Keratinocyte (primary cell): ENCODE data around the gene OR4D5. TPM values are rescaled to one million over a fixed set of nuclear protein-coding genes. Genes with fewer than 3 reads are reported as not detected.

Experiments
- DNase-seq: peaks from one replicate; pipeline ENCODE4 v3.0.0-alpha.2; 2011; ENCODE audit warnings: low read depth, missing footprints, low spot score
- FAIRE-seq: peaks from 2 replicates; lab custom pipeline; 2011; peaks lifted over from hg19 to GRCh38; lab: Jason Lieb, UNC
- H2AFZ ChIP-seq: 2 replicates; pipeline ENCODE4 v1.6.0; 2012; ENCODE audit warnings: low read length, control low read depth, inconsistent platforms; ENCODE audit not compliant: control insufficient read depth
- H3K27ac ChIP-seq: 2 replicates; pipeline ENCODE4 v1.5.1; 2011; ENCODE audit warnings: low read length; ENCODE audit not compliant: control insufficient read depth, insufficient read depth
- H3K27me3 ChIP-seq: 3 replicates; pipeline ENCODE4 v1.6.0; 2011; ENCODE audit warnings: low read length; ENCODE audit not compliant: control insufficient read depth, insufficient read depth; ENCODE audit errors: extremely low read depth
- H3K36me3 ChIP-seq, 2 experiments: 2 replicates in 1 of 2; 3 replicates in 1 of 2; pipeline ENCODE4 v1.5.1; 2011; ENCODE audit warnings: low read length in 2 of 2, mild to moderate bottlenecking in 1 of 2; ENCODE audit not compliant: control insufficient read depth in 2 of 2, insufficient read depth in 2 of 2; ENCODE audit errors: extremely low read depth in 1 of 2
- H3K4me1 ChIP-seq: 3 replicates; pipeline ENCODE4 v1.5.1; 2011; ENCODE audit warnings: low read length; ENCODE audit not compliant: control insufficient read depth, insufficient read depth; ENCODE audit errors: extremely low read depth
- H3K4me2 ChIP-seq: 3 replicates; pipeline ENCODE4 v1.6.0; 2011; ENCODE audit warnings: low read depth, low read length; ENCODE audit not compliant: control insufficient read depth, insufficient read depth; ENCODE audit errors: extremely low read depth
- H3K4me3 ChIP-seq, 3 experiments: fragments of 200-600 bp in 1 of 3; sonication (generic) in 1 of 3; 2 replicates in 2 of 3; 3 replicates in 1 of 3; pipeline ENCODE4 v1.5.1; 2011 to 2016; ENCODE audit warnings: low read length in 3 of 3, mild to moderate bottlenecking in 3 of 3, control low read depth in 2 of 3, inconsistent platforms in 1 of 3, low read depth in 1 of 3, mixed read lengths in 1 of 3, mixed run types in 1 of 3, moderate library complexity in 1 of 3; ENCODE audit not compliant: control insufficient read depth in 2 of 3, insufficient read depth in 2 of 3; ENCODE audit errors: extremely low read depth in 1 of 3
- H3K79me2 ChIP-seq: 2 replicates; pipeline ENCODE4 v1.6.0; 2012; ENCODE audit warnings: low read length; ENCODE audit not compliant: control insufficient read depth, insufficient read depth
- H3K9ac ChIP-seq: 3 replicates; pipeline ENCODE4 v1.6.0; 2011; ENCODE audit warnings: low read length; ENCODE audit not compliant: control insufficient read depth, insufficient read depth; ENCODE audit errors: extremely low read depth
- H3K9me1 ChIP-seq: 3 replicates; pipeline ENCODE4 v1.6.0; 2011; ENCODE audit warnings: low read length; ENCODE audit not compliant: control insufficient read depth, insufficient read depth; ENCODE audit errors: extremely low read depth
- H3K9me3 ChIP-seq: 2 replicates; pipeline ENCODE4 v1.5.1; 2012; ENCODE audit warnings: low read depth, low read length; ENCODE audit not compliant: control insufficient read depth
- H4K20me1 ChIP-seq: 3 replicates; pipeline ENCODE4 v1.6.0; 2011; ENCODE audit warnings: low read length; ENCODE audit not compliant: control insufficient read depth, insufficient read depth; ENCODE audit errors: extremely low read depth
- CTCF ChIP-seq, 3 experiments: IDR thresholded peaks in 1 of 3; conservative IDR thresholded peaks in 1 of 3; optimal IDR thresholded peaks in 1 of 3; 2 replicates in 2 of 3; 3 replicates in 1 of 3; pipeline versions ENCODE3 to v1.5.1; 2011; ENCODE audit warnings: low read length in 3 of 3, mild to moderate bottlenecking in 3 of 3, moderate library complexity in 2 of 3, control low read depth in 1 of 3, inconsistent platforms in 1 of 3; ENCODE audit not compliant: insufficient read depth in 2 of 3; ENCODE audit errors: extremely low read depth in 1 of 3
- EZH2 ChIP-seq: IDR thresholded peaks from one replicate; pipeline ENCODE4 v1.6.1; 2012; ENCODE audit warnings: inconsistent platforms, mild to moderate bottlenecking, low read length, moderate library complexity
- dilution Hi-C: fragments of 300-500 bp; cut with MboI; formaldehyde crosslinking; loops from one replicate; pipeline ENCODE4 v1.7.0; 2020; ENCODE audit warnings: low sequenced_read_pairs; ENCODE audit not compliant: extremely low pct_ligation_motif_present
- polyA plus RNA-seq, 5 experiments: library from polyadenylated mRNA; depleted of rRNA in 3 of 5; stranded (reverse) in 3 of 5; stranded (forward) in 1 of 5; unstranded in 1 of 5; fragments of >200 nt; gene quantifications; 1 replicate in 1 of 5; 2 replicates in 3 of 5; 3 replicates in 1 of 5; pipeline versions ENCODE4 v1.2.1 to v1.2.3, GENCODE V29; 2011 to 2012; ENCODE audit warnings: missing spikeins in 2 of 5, low read depth in 1 of 5, low replicate concordance in 1 of 5

The OR4D5 gene
- polyA plus RNA-seq, 1 donor (not counting 4 experiments of a cell fraction or from before 2014, with no cell fraction given): not detected

GRCh38 chr11:123905826-123906225 lies 33.6 kb upstream of the OR4D5 start:
- Histone ChIP-seq H3K9ac (no peak overlapping the region), H3K4me3 (no peak overlapping the region), H3K4me1 (no peaks in the 10 kb centered on the region), H3K4me2 (no peak overlapping the region), H4K20me1 (no peaks in the 10 kb centered on the region), H3K9me3 (no peaks in the 10 kb centered on the region), H3K79me2 (no peaks in the 10 kb centered on the region), H3K27ac (no peak overlapping the region), H2AFZ (no peak overlapping the region), H3K36me3 (no peaks in the 10 kb centered on the region), H3K9me1 (no peaks in the 10 kb centered on the region), H3K27me3 (no peaks in the 10 kb centered on the region)
- dilution Hi-C loops: no loop called here
- TF ChIP-seq EZH2 (no peak), CTCF (optimal IDR thresholded peaks at IDR 0.05 in 1 of 3, IDR thresholded peaks at IDR 0.05 in 1 of 3, conservative IDR thresholded peaks at IDR 0.05 in 1 of 3; ENCODE audit: extremely low read depth in 1 of 3, insufficient read depth in 2 of 3, low read length in 3 of 3) (no peak)
- FAIRE-seq (no peak), DNase-seq (no peak)

- Histone ChIP-seq H3K9me1 (no peaks in the 10 kb centered on the region), H4K20me1 (no peaks in the 10 kb centered on the region), H2AFZ (no peak overlapping the region), H3K4me2 (no peak overlapping the region), H3K36me3 (no peaks in the 10 kb centered on the region), H3K79me2 (no peaks in the 10 kb centered on the region), H3K9ac (no peak overlapping the region), H3K9me3 (no peaks in the 10 kb centered on the region), H3K4me3 (no peak overlapping the region), H3K4me1 (no peaks in the 10 kb centered on the region), H3K27me3 (no peaks in the 10 kb centered on the region), H3K27ac (no peak overlapping the region)
- FAIRE-seq (no peak), DNase-seq (no peak)
- TF ChIP-seq CTCF (optimal IDR thresholded peaks at IDR 0.05 in 1 of 3, IDR thresholded peaks at IDR 0.05 in 1 of 3, conservative IDR thresholded peaks at IDR 0.05 in 1 of 3; ENCODE audit: extremely low read depth in 1 of 3, insufficient read depth in 2 of 3, low read length in 3 of 3) (no peak), EZH2 (no peak)
- dilution Hi-C loops: no loop called here
Observed at GRCh38 chr11:123920943-123921342, 18.5 kb upstream of the OR4D5 start.
